Sigmoid colon (tissue), 7 donors: ENCODE data around the gene PPP1R16B. TPM values are rescaled to one million over a fixed set of nuclear protein-coding genes. Genes with fewer than 3 reads are reported as not detected.

Source experiments
- DNase-seq: peaks from one replicate; pipeline ENCODE4 v3.0.0-alpha.2; 2019
- H3K27ac ChIP-seq, 4 donors: fragments of 200-600 bp; sonication (generic); one replicate each; pipeline ENCODE4 v1.5.1; 2016 to 2019; ENCODE audit warnings: mild to moderate bottlenecking in 1 of 4
- H3K27me3 ChIP-seq, 3 donors: fragments of 200-600 bp; sonication (generic); one replicate each; pipeline ENCODE4 v1.5.1; 2019; ENCODE audit warnings: mild to moderate bottlenecking in 1 of 3
- H3K36me3 ChIP-seq, 4 donors: fragments of 200-600 bp; sonication (generic); one replicate each; pipeline ENCODE4 v1.5.1; 2016 to 2019
- H3K4me1 ChIP-seq, 4 donors: fragments of 200-600 bp; sonication (generic); one replicate each; pipeline ENCODE4 v1.5.1; 2017 to 2019
- H3K4me3 ChIP-seq, 4 donors: fragments of 200-600 bp; sonication (generic); one replicate each; pipeline ENCODE4 v1.5.1; 2017 to 2019; ENCODE audit warnings: mild to moderate bottlenecking in 2 of 4, moderate library complexity in 1 of 4
- H3K9me3 ChIP-seq, 4 donors: fragments of 200-600 bp in 3 of 4; sonication (generic) in 3 of 4; one replicate each; pipeline versions ENCODE4 v1.5.1 to v1.6.1; 2013 to 2019
- EP300 ChIP-seq, 4 donors: sonication (generic); formaldehyde crosslinking; IDR thresholded peaks; one replicate each; pipeline ENCODE4 v1.6.1; 2017; ENCODE audit warnings: antibody characterized with exemption in 4 of 4
- POLR2A ChIP-seq, 2 donors: fragments of 450-650 bp; IDR thresholded peaks; one replicate each; pipeline ENCODE4 v1.6.1; 2016; ENCODE audit warnings: antibody characterized with exemption in 2 of 2, mild to moderate bottlenecking in 2 of 2, moderate library complexity in 2 of 2
- POLR2AphosphoS5 ChIP-seq, 4 donors: sonication (generic); formaldehyde crosslinking; IDR thresholded peaks; one replicate each; pipeline ENCODE4 v1.6.1; 2017; ENCODE audit warnings: antibody characterized with exemption in 4 of 4
- WGBS, 2 donors: extraction: QIAGEN DNeasy Blood & Tissue Kit; methylation state at CpG; one replicate each; pipeline ENCODE4 v1.1.7; 2013; 5-methylcytosine and 5-hydroxymethylcytosine counted together
- intact Hi-C: fragments of 100-400 bp; cut with DNase I; formaldehyde crosslinking; loops from one replicate; pipeline ENCODE4 v1.15.1; 2023
- polyA plus RNA-seq, 3 donors: library from polyadenylated mRNA; stranded (reverse); fragments of 200-250 nt; gene quantifications; one replicate each; pipeline ENCODE4 v1.2.3, GENCODE V29; 2013
- total RNA-seq, 4 donors: library from RNA; depleted of rRNA; stranded (reverse); fragments of >200 nt; gene quantifications; one replicate each; pipeline ENCODE4 v1.1.0, GENCODE V29; 2016
- TF ChIP-seq, protein P1 (sequence below), 4 experiments: fragments of 450-650 bp in 3 of 4; fragments of 200-600 bp in 1 of 4; IDR thresholded peaks; one replicate each; pipeline ENCODE4 v1.5.1; 2016 to 2019; ENCODE audit warnings: antibody characterized with exemption in 4 of 4, mild to moderate bottlenecking in 3 of 4, moderate library complexity in 2 of 4
- donor health status: healthy with polysubstance abuse.
- donor health status: Bipolar disorder and iron deficiency.
- donor health status: healthy.

Gene PPP1R16B
- total and polyA plus RNA-seq, 7 donors: 0.92 to 21.7 (median 3.6) TPM

DNA sequence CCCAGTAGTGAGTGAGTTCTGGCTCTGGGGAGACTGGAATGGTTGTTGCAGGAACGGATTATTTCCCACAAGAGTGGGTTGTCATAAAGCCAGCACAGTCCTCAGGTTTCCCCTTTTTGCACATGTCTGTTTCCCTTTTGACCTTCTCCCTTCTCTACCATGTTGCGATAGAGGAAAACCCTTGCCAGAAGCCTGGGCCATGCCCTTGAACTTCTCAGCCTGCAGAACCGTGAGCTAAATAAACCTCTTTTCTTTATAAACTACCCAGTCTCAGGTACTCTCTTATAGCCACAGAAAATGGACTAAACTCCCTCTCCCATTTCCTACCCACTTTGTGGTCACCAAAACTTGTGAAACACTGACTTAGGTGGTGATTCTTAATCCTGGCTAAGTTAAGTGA, 7.2 kb upstream of the PPP1R16B start:
- intact Hi-C loops: no loop called here
- TF ChIP-seq EP300 (IDR thresholded peaks at IDR 0.05) (no peak), POLR2AphosphoS5 (IDR thresholded peaks at IDR 0.05) (no peak), POLR2A (IDR thresholded peaks at IDR 0.05) (no peak)
- TF ChIP-seq, protein P1, sequence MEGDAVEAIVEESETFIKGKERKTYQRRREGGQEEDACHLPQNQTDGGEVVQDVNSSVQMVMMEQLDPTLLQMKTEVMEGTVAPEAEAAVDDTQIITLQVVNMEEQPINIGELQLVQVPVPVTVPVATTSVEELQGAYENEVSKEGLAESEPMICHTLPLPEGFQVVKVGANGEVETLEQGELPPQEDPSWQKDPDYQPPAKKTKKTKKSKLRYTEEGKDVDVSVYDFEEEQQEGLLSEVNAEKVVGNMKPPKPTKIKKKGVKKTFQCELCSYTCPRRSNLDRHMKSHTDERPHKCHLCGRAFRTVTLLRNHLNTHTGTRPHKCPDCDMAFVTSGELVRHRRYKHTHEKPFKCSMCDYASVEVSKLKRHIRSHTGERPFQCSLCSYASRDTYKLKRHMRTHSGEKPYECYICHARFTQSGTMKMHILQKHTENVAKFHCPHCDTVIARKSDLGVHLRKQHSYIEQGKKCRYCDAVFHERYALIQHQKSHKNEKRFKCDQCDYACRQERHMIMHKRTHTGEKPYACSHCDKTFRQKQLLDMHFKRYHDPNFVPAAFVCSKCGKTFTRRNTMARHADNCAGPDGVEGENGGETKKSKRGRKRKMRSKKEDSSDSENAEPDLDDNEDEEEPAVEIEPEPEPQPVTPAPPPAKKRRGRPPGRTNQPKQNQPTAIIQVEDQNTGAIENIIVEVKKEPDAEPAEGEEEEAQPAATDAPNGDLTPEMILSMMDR (IDR thresholded peaks at IDR 0.05): no peak

DNA sequence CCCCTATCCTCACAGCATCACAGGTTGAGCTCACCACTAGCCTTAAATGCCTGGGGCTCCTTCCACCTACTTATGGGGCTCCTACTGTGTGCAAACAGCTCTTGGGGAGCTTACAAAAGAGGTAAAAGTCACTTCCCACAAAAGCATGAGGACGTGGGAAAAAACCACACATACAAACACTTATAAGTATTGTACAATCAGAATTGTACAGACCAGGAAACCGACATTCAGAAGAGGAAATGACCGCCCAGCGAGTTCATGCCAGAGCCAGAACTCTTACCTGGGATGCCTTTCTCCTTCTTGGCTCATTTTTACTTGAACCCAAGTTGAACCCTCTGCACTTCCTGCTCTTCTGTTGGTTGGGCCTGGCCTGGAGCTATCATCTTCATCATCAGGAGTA, 6.3 kb upstream of the PPP1R16B start:
- no peaks in the 10 kb centered on the region for H3K36me3 ChIP-seq
- 50 to 68% methylated on average over 4 of the region's 4 CpGs for WGBS, 2 donors
- H3K9me3 ChIP-seq: no peaks in the 10 kb centered on the region
- H3K27ac ChIP-seq: no peak overlapping the region
- DNase-seq: no peak
- intact Hi-C loops: no loop called here
- H3K27me3 ChIP-seq: no peaks in the 10 kb centered on the region
- TF ChIP-seq POLR2A (IDR thresholded peaks at IDR 0.05): no peak
- TF ChIP-seq, protein P1 (IDR thresholded peaks at IDR 0.05): no peak
- TF ChIP-seq EP300 (IDR thresholded peaks at IDR 0.05): no peak
- TF ChIP-seq POLR2AphosphoS5 (IDR thresholded peaks at IDR 0.05): no peak
- H3K4me3 ChIP-seq: no peak overlapping the region
- H3K4me1 ChIP-seq: no peaks in the 10 kb centered on the region

More for the DNA sequence above, 7.2 kb upstream of the PPP1R16B start:
- H3K9me3 ChIP-seq: no peaks in the 10 kb centered on the region
- H3K27ac ChIP-seq: no peak overlapping the region
- H3K4me3 ChIP-seq: no peak overlapping the region
- H3K4me1 ChIP-seq: no peaks in the 10 kb centered on the region
- H3K36me3 ChIP-seq: no peaks in the 10 kb centered on the region
- WGBS, 2 donors: 83 to 85% methylated on average over 3 of the region's 3 CpGs
- H3K27me3 ChIP-seq: no peaks in the 10 kb centered on the region
- DNase-seq: no peak

DNA sequence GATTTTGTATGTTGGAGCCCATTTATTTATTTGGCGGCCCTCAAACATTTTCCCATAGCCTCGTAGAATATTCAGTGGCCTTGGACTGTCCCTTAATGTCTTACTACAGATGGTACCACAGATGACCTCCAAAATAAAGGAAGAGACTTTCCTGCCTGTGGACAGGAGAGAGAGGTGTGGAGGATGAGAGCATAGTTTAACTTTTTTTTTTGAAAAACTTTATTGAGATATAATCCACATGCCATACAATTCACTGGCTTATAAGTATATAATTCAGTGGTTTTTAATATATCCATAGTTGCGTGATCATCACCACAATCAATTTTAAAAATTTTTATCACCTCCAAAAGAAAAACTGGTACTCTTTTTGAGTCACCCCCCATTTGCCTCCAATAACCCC, 4.6 kb upstream of the PPP1R16B start:
- intact Hi-C loops: no loop called here
- Histone ChIP-seq H3K36me3 (no peaks in the 10 kb centered on the region), H3K4me1 (peaks cover 0 to 11% (median 7%) of the 10 kb centered on the region in 4 donors), H3K27me3 (peaks cover 6 to 15% (median 9%) of the 10 kb centered on the region in 3 donors), H3K4me3 (no peak overlapping the region), H3K9me3 (no peaks in the 10 kb centered on the region), H3K27ac (no peak overlapping the region)
- 91 to 93% methylated on average over 3 of the region's 3 CpGs for WGBS, 2 donors
- TF ChIP-seq POLR2A (IDR thresholded peaks at IDR 0.05) (no peak), POLR2AphosphoS5 (IDR thresholded peaks at IDR 0.05) (no peak), EP300 (IDR thresholded peaks at IDR 0.05) (no peak)
- TF ChIP-seq, protein P1 (IDR thresholded peaks at IDR 0.05): no peak
- DNase-seq: no peak

DNA sequence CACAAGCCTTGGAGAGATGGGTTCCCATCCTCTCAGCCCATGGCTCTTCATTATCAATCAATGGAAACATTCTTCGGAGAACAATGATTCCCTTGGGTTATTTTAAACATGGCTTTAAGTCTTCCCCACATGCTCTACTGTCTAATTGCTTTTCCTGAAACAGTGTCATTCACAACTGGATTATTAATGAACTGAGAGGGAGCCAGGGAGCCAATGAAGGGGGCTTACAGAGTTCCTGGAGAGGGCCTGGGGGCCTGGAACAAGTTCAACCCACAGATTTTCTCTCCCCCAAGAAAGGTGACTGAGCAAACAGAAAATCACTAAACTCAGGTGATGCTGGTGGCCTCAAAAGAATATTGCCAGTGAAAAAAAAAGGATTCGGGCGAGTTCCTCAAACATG, 1.3 kb upstream of the PPP1R16B start:
- TF ChIP-seq POLR2A (IDR thresholded peaks at IDR 0.05): no peak
- no peak for TF ChIP-seq POLR2AphosphoS5 (IDR thresholded peaks at IDR 0.05)
- TF ChIP-seq, protein P1 (IDR thresholded peaks at IDR 0.05): no peak
- Histone ChIP-seq H3K27me3 (peaks cover 19 to 48% (median 43%) of the 10 kb centered on the region in 3 donors), H3K9me3 (no peaks in the 10 kb centered on the region), H3K4me1 (peaks cover 0 to 26% (median 20%) of the 10 kb centered on the region in 4 donors), H3K36me3 (no peaks in the 10 kb centered on the region), H3K4me3 (no peak overlapping the region), H3K27ac (no peak overlapping the region)
- intact Hi-C loops: no loop called here
- whole genome bisulfite sequencing, 2 donors: 79 to 93% methylated on average over 3 of the region's 3 CpGs
- DNase-seq: no peak
